ENCODE results near the gene PPARD.

The PPARD gene

GRCh38 chr6:35469751-35470662 lies 127.6 kb downstream of the PPARD start:
- DNase-seq (ENCODE audit: low read depth), result no peak

- no peak for DNase-seq (ENCODE audit: low read depth)
These were observed 128.3 kb downstream of the PPARD start for GRCh38 chr6:35470663-35471120.

GRCh38 chr6:35471836-35472345 lies 129.5 kb downstream of the PPARD start:
- no peak for DNase-seq (ENCODE audit: low read depth)

- no peak for DNase-seq (ENCODE audit: low read depth)
These were observed 130.9 kb downstream of the PPARD start for GRCh38 chr6:35473075-35473849.

- DNase-seq (ENCODE audit: low read depth), result no peak
These were observed 131.4 kb downstream of the PPARD start for GRCh38 chr6:35473850-35474130.

- DNase-seq (ENCODE audit: low read depth), result no peak
These were observed 132.0 kb downstream of the PPARD start for GRCh38 chr6:35474131-35474941.

GRCh38 chr6:35474942-35475570 lies 132.7 kb downstream of the PPARD start:
- no peak for DNase-seq (ENCODE audit: low read depth)

- no peak for DNase-seq (ENCODE audit: low read depth)
These were observed 133.2 kb downstream of the PPARD start for GRCh38 chr6:35475573-35475972.

- DNase-seq (ENCODE audit: low read depth), result no peak
These were observed 133.6 kb downstream of the PPARD start for GRCh38 chr6:35476004-35476403.

- no peak for DNase-seq (ENCODE audit: low read depth)
These were observed 134.7 kb downstream of the PPARD start for GRCh38 chr6:35477028-35477427.

All from HS-27A (cell line).